ENCODE measurements around the gene ADAMTSL1.

ADAMTSL1 gene

GRCh38 chr9:18485714-18486113, 11.8 kb downstream of the ADAMTSL1 start:
- no peak for DNase-seq (ENCODE audit: low spot score)
- no peak for TF ChIP-seq CTCF (IDR thresholded peaks at IDR 0.05; ENCODE audit: extremely low read depth, insufficient read depth, missing control alignments)
- in situ Hi-C loops (cut with MboI; ENCODE audit: low pct_unique_long_range_greater_than_20kb, low sequenced_read_pairs, unreplicated experiment), result no loop called here

- TF ChIP-seq CTCF (IDR thresholded peaks at IDR 0.05; ENCODE audit: extremely low read depth, insufficient read depth, missing control alignments), result no peak
- no peak for DNase-seq (ENCODE audit: low spot score)
- in situ Hi-C loops (cut with MboI; ENCODE audit: low pct_unique_long_range_greater_than_20kb, low sequenced_read_pairs, unreplicated experiment), result no loop called here
Measured at GRCh38 chr9:18487611-18488010, 13.7 kb downstream of the ADAMTSL1 start.

- in situ Hi-C loops (cut with MboI; ENCODE audit: low pct_unique_long_range_greater_than_20kb, low sequenced_read_pairs, unreplicated experiment), result no loop called here
- no peak for TF ChIP-seq CTCF (IDR thresholded peaks at IDR 0.05; ENCODE audit: extremely low read depth, insufficient read depth, missing control alignments)
- DNase-seq (ENCODE audit: low spot score), result no peak
Measured at GRCh38 chr9:18488886-18489285, 14.9 kb downstream of the ADAMTSL1 start.

GRCh38 chr9:18489861-18490260, 15.9 kb downstream of the ADAMTSL1 start:
- no peak for DNase-seq (ENCODE audit: low spot score)
- in situ Hi-C loops (cut with MboI; ENCODE audit: low pct_unique_long_range_greater_than_20kb, low sequenced_read_pairs, unreplicated experiment), result no loop called here
- TF ChIP-seq CTCF (IDR thresholded peaks at IDR 0.05; ENCODE audit: extremely low read depth, insufficient read depth, missing control alignments), result no peak

- in situ Hi-C loops (cut with MboI; ENCODE audit: low pct_unique_long_range_greater_than_20kb, low sequenced_read_pairs, unreplicated experiment), result no loop called here
- DNase-seq (ENCODE audit: low spot score), result no peak
- no peak for TF ChIP-seq CTCF (IDR thresholded peaks at IDR 0.05; ENCODE audit: extremely low read depth, insufficient read depth, missing control alignments)
Measured at GRCh38 chr9:18490641-18491370, 16.9 kb downstream of the ADAMTSL1 start.

- no peak for DNase-seq (ENCODE audit: low spot score)
- in situ Hi-C loops (cut with MboI; ENCODE audit: low pct_unique_long_range_greater_than_20kb, low sequenced_read_pairs, unreplicated experiment), result no loop called here
- no peak for TF ChIP-seq CTCF (IDR thresholded peaks at IDR 0.05; ENCODE audit: extremely low read depth, insufficient read depth, missing control alignments)
Measured at GRCh38 chr9:18492612-18493011, 18.7 kb downstream of the ADAMTSL1 start.
